Activated naive CD4-positive, alpha-beta T cell treated with anti-CD3 and anti-CD28 coated beads, Interleukin-2, amount 10 ng/mL, durations not matched to agents 5 hours and 36 hours (primary cell): ENCODE results near the gene PSG5. TPM values are rescaled to one million over a fixed set of nuclear protein-coding genes. Genes with fewer than 3 reads are reported as not detected.

Experiments used
- total RNA-seq, 2 experiments: library from RNA; stranded (reverse); gene quantifications; one replicate each; pipeline ENCODE4 v1.2.3, GENCODE V29; 2021

The PSG5 gene
- total RNA-seq: not detected

DNA sequence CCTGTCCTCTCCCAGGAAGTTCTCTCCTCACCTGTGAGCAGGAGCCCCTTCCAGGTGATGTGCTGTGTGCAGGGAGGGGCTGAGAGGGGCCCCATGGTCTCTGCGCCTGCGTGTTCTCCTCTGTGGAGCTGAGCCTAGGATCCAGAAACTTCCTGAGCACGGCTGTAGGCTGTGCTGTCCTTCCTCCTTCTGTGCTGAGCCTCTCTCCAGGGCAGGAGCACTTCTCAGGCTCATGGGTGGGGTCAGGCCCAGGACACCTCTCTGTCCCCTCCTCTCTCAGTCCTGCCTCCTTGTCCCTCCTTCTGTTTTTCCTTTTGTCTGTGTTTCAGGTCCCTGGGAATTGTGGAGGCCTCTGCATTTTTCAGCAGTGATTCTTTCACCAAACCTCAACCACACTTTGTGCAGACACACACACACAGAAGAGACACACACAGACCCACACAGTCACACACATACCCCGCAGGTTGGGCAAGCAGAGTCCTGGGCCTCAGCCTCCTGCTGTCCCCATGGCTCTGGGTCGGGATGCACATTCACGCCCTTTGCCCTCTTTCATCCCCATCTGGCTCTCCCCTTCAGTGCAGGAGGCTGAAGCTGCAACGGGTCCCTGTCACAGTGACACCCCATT, at the start of gene PSG5:
Gene PSG5 (minus strand): TSS at position 226 of the 625 bp plus-strand sequence. CDS start 131 bp downstream, at position 95.

DNA sequence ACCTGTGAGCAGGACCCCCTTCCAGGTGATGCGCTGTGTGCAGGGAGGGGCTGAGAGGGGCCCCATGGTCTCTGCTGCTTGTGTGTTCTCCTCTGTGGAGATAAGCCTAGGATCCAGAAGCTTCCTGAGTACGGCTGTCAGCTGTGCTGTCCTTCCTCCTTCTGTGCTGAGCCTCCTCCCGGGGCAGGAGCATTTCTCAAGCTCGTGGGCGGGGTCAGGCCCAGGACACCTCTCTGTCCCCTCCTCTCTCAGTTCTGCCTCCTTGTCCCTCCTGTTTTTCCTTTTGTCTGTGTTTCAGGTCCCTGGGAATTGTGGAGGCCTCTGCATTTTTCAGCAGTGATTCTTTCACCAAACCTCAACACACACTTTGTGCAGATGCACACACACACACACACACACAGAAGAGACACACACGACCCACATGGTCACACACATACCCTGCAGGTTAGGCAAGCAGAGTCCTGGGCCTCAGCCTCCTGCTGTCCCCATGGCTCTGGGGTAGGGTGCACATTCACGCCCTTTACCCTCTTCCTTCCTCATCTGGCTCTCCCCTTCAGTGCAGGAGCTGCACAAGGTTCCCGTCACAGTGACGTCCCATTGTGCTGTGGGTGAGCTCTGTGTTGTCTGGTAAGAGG, 19.3 kb upstream of the PSG5 start, which contains the start of gene PSG4:
Gene PSG4 (minus strand): TSS at position 168 of the 635 bp plus-strand sequence. CDS start 102 bp downstream, at position 66.

Other genes with a start within 250 kb of the PSG5 start
- not detected for gene PSG7, start 249.3 kb downstream of the PSG5 start, total RNA-seq
- not detected for gene PSG11, start 160.1 kb downstream of the PSG5 start, total RNA-seq
- not detected for gene PSG2, start 103.8 kb downstream of the PSG5 start, total RNA-seq
- not detected for gene PSG4, start 19.1 kb upstream of the PSG5 start, total RNA-seq
- not detected for gene PSG9, start 83.0 kb upstream of the PSG5 start, total RNA-seq
- not detected for gene CD177, start 167.2 kb upstream of the PSG5 start, total RNA-seq
- gene TEX101, start 228.4 kb upstream of the PSG5 start, total RNA-seq: not detected